A549 (cell line): ENCODE measurements around the gene THUMPD3. TPM values are rescaled to one million over a fixed set of nuclear protein-coding genes. Genes with fewer than 3 reads are reported as not detected.
A peak's percentile ranks its signal among the peaks of the same experiment; 100 is the strongest.

Source experiments
- ATOH8 ChIP-seq: fragments of 250-450 bp; sonication (Bioruptor Pico); IDR thresholded peaks from 2 replicates; pipeline ENCODE4 v1.5.0; 2020; ENCODE audit warnings: low read depth, mild to moderate bottlenecking, moderate library complexity
- BCL3 ChIP-seq: fragments of >200 bp; sonication (Bioruptor Twin); formaldehyde crosslinking; IDR thresholded peaks from 3 replicates; pipeline ENCODE4 v1.6.1; 2016
- BHLHE40 ChIP-seq: IDR thresholded peaks from 2 replicates; pipeline ENCODE4 v1.6.1; 2012; ENCODE audit warnings: low read depth, low read length, inconsistent platforms
- CBX8 ChIP-seq: fragments of 200-600 bp; sonication (generic); IDR thresholded peaks from 2 replicates; pipeline ENCODE4 v1.6.1; 2016
- FOSB ChIP-seq: fragments of 250-450 bp; sonication (Bioruptor Pico); IDR thresholded peaks from 2 replicates; pipeline ENCODE4 v1.5.0; 2020; ENCODE audit warnings: mild to moderate bottlenecking, moderate library complexity
- FOSL2 ChIP-seq, 2 experiments: fragments of 450-650 bp in 1 of 2; fragments of >200 bp in 1 of 2; sonication (Bioruptor Twin) in 1 of 2; formaldehyde crosslinking; IDR thresholded peaks; 2 replicates each; pipeline versions ENCODE4 v1.5.0 to v1.6.1; 2016 to 2020; ENCODE audit warnings: mild to moderate bottlenecking in 1 of 2, moderate library complexity in 1 of 2
- GATA3 ChIP-seq: IDR thresholded peaks from 2 replicates; pipeline ENCODE4 v1.6.1; 2012; ENCODE audit warnings: borderline replicate concordance
- HEYL ChIP-seq: fragments of 250-450 bp; sonication (Bioruptor Pico); IDR thresholded peaks from 2 replicates; pipeline ENCODE4 v1.8.0; 2021; ENCODE audit warnings: mild to moderate bottlenecking, moderate library complexity
- HMGXB4 ChIP-seq: fragments of 250-450 bp; sonication (Bioruptor Pico); IDR thresholded peaks from 2 replicates; pipeline ENCODE4 v1.5.0; 2021; ENCODE audit warnings: mild to moderate bottlenecking, moderate library complexity, borderline replicate concordance
- HOXB13 ChIP-seq: fragments of 250-450 bp; sonication (Bioruptor Pico); IDR thresholded peaks from 2 replicates; pipeline ENCODE4 v1.5.0; 2020; ENCODE audit warnings: low read depth, mild to moderate bottlenecking, moderate library complexity
- MAFK ChIP-seq: fragments of 450-650 bp; IDR thresholded peaks from 2 replicates; pipeline ENCODE4 v1.6.1; 2014; ENCODE audit not compliant: partially characterized antibody
- MAZ ChIP-seq: fragments of 150-350 bp; IDR thresholded peaks from 2 replicates; pipeline ENCODE4 v1.6.1; 2014; ENCODE audit warnings: antibody characterized with exemption, low read depth, low read length, borderline replicate concordance
- NPAS2 ChIP-seq: fragments of 250-450 bp; sonication (Bioruptor Pico); IDR thresholded peaks from 2 replicates; pipeline ENCODE4 v1.8.0; 2022; ENCODE audit warnings: mild to moderate bottlenecking, moderate library complexity, borderline replicate concordance
- NR3C1 ChIP-seq: fragments of >200 bp; sonication (Bioruptor Twin); formaldehyde crosslinking; IDR thresholded peaks from 3 replicates; pipeline ENCODE4 v1.6.1; 2017
- PHF8 ChIP-seq: fragments of 200-600 bp; sonication (generic); IDR thresholded peaks from 2 replicates; pipeline ENCODE4 v1.6.1; 2016; ENCODE audit warnings: low read depth, mild to moderate bottlenecking, antibody characterized with exemption, moderate library complexity, borderline replicate concordance
- POLR2A ChIP-seq: IDR thresholded peaks from 2 replicates; pipeline ENCODE4 v1.6.1; 2012; ENCODE audit warnings: mild to moderate bottlenecking, low read length
- POLR2AphosphoS2 ChIP-seq: conservative IDR thresholded peaks from 2 replicates; pipeline ENCODE4 v1.6.1; 2012; ENCODE audit warnings: low read length, improper control_type of control experiment, inconsistent platforms
- REST ChIP-seq: fragments of 200-600 bp; sonication (generic); IDR thresholded peaks from 2 replicates; pipeline ENCODE4 v1.6.1; 2016; ENCODE audit warnings: antibody characterized with exemption, mild to moderate bottlenecking, moderate library complexity
- TFCP2L1 ChIP-seq: fragments of 250-450 bp; sonication (Bioruptor Pico); IDR thresholded peaks from 2 replicates; pipeline ENCODE4 v1.5.0; 2021; ENCODE audit warnings: mild to moderate bottlenecking
- TP53 ChIP-seq: fragments of 250-450 bp; sonication (Bioruptor Pico); IDR thresholded peaks from 2 replicates; pipeline ENCODE4 v1.5.0; 2021; ENCODE audit warnings: mild to moderate bottlenecking, moderate library complexity
- ZC3H11A ChIP-seq: fragments of 450-650 bp; IDR thresholded peaks from 2 replicates; pipeline ENCODE4 v1.6.1; 2014; ENCODE audit warnings: antibody characterized with exemption, mild to moderate bottlenecking
- ZNF302 ChIP-seq: fragments of 250-450 bp; sonication (Bioruptor Pico); IDR thresholded peaks from 2 replicates; pipeline ENCODE4 v1.9.0; 2021; ENCODE audit warnings: inconsistent platforms, mild to moderate bottlenecking, moderate library complexity
- polyA plus RNA-seq, 4 experiments: library from polyadenylated mRNA; depleted of rRNA in 3 of 4; stranded (reverse); fragments of >200 nt; fragmentation: RNase III in 1 of 4; extraction: RNeasy Plus Mini Kit Qiagen cat#74134 plus additional on column Dnase treatment in 1 of 4; gene quantifications; 2 replicates in 3 of 4; 3 replicates in 1 of 4; pipeline ENCODE4 v1.2.3, GENCODE V29; 2011 to 2017

The THUMPD3 gene
- polyA plus RNA-seq, 2 of the 4 experiments (the other 2 are of a cell fraction) = 53.9 to 86.0 TPM

GRCh38 chr3:9362731-9363530 lies at the start of gene THUMPD3 (continued):
- TF ChIP-seq POLR2AphosphoS2 = no peak
- TF ChIP-seq HMGXB4 (CRISPR knock-in tag) = no peak
- no peak for TF ChIP-seq NR3C1
- peak; percentile 96 for TF ChIP-seq MAFK
- TF ChIP-seq BHLHE40 = no peak
- TF ChIP-seq FOSL2 (IDR thresholded peaks at IDR 0.05) = no peak
- peak; percentile 62 for TF ChIP-seq FOSL2 (CRISPR knock-in tag; IDR thresholded peaks at IDR 0.05)
- TF ChIP-seq HEYL = 0 out of 2 replicates have a peak, but pooled peaks have one; percentile 32
- TF ChIP-seq HOXB13 (CRISPR knock-in tag) = no peak
- peak; percentile 87; the same call in 1 of the 3 replicates for TF ChIP-seq BCL3
- no peak for TF ChIP-seq CBX8
- TF ChIP-seq ZNF302 (CRISPR knock-in tag) = no peak
- TF ChIP-seq NPAS2 (CRISPR knock-in tag) = no peak
- no peak; the same call in 1 of the 2 replicates for TF ChIP-seq REST
- TF ChIP-seq ATOH8 (CRISPR knock-in tag) = peak; percentile 35; the same call in 1 of the 2 replicates
- no peak; the same call in 1 of the 2 replicates for TF ChIP-seq GATA3
- TF ChIP-seq ZC3H11A = no peak
- 0 out of 2 replicates have a peak, but pooled peaks have one; percentile 20 for TF ChIP-seq FOSB (CRISPR knock-in tag)
- peak; percentile 96; the same call in 1 of the 2 replicates for TF ChIP-seq MAZ
- TF ChIP-seq TP53 (CRISPR knock-in tag) = no peak
- TF ChIP-seq POLR2A = peak; percentile 88
- peak; percentile 96 for TF ChIP-seq PHF8
- TF ChIP-seq TFCP2L1 (CRISPR knock-in tag) = no peak
